Keratinocyte (primary cell): ENCODE results near the gene WARS2. TPM values are rescaled to one million over a fixed set of nuclear protein-coding genes. Genes with fewer than 3 reads are reported as not detected.

ENCODE experiments used
- DNase-seq: peaks from one replicate; pipeline ENCODE4 v3.0.0-alpha.2; 2011; ENCODE audit warnings: low read depth, missing footprints, low spot score
- FAIRE-seq: peaks from 2 replicates; lab custom pipeline; 2011; peaks lifted over from hg19 to GRCh38; lab: Jason Lieb, UNC
- H2AFZ ChIP-seq: 2 replicates; pipeline ENCODE4 v1.6.0; 2012; ENCODE audit warnings: low read length, control low read depth, inconsistent platforms; ENCODE audit not compliant: control insufficient read depth
- H3K27ac ChIP-seq: 2 replicates; pipeline ENCODE4 v1.5.1; 2011; ENCODE audit warnings: low read length; ENCODE audit not compliant: control insufficient read depth, insufficient read depth
- H3K27me3 ChIP-seq: 3 replicates; pipeline ENCODE4 v1.6.0; 2011; ENCODE audit warnings: low read length; ENCODE audit not compliant: control insufficient read depth, insufficient read depth; ENCODE audit errors: extremely low read depth
- H3K36me3 ChIP-seq, 2 experiments: 2 replicates in 1 of 2; 3 replicates in 1 of 2; pipeline ENCODE4 v1.5.1; 2011; ENCODE audit warnings: low read length in 2 of 2, mild to moderate bottlenecking in 1 of 2; ENCODE audit not compliant: control insufficient read depth in 2 of 2, insufficient read depth in 2 of 2; ENCODE audit errors: extremely low read depth in 1 of 2
- H3K4me1 ChIP-seq: 3 replicates; pipeline ENCODE4 v1.5.1; 2011; ENCODE audit warnings: low read length; ENCODE audit not compliant: control insufficient read depth, insufficient read depth; ENCODE audit errors: extremely low read depth
- H3K4me2 ChIP-seq: 3 replicates; pipeline ENCODE4 v1.6.0; 2011; ENCODE audit warnings: low read depth, low read length; ENCODE audit not compliant: control insufficient read depth, insufficient read depth; ENCODE audit errors: extremely low read depth
- H3K4me3 ChIP-seq, 3 experiments: fragments of 200-600 bp in 1 of 3; sonication (generic) in 1 of 3; 2 replicates in 2 of 3; 3 replicates in 1 of 3; pipeline ENCODE4 v1.5.1; 2011 to 2016; ENCODE audit warnings: low read length in 3 of 3, mild to moderate bottlenecking in 3 of 3, control low read depth in 2 of 3, inconsistent platforms in 1 of 3, low read depth in 1 of 3, mixed read lengths in 1 of 3, mixed run types in 1 of 3, moderate library complexity in 1 of 3; ENCODE audit not compliant: control insufficient read depth in 2 of 3, insufficient read depth in 2 of 3; ENCODE audit errors: extremely low read depth in 1 of 3
- H3K79me2 ChIP-seq: 2 replicates; pipeline ENCODE4 v1.6.0; 2012; ENCODE audit warnings: low read length; ENCODE audit not compliant: control insufficient read depth, insufficient read depth
- H3K9ac ChIP-seq: 3 replicates; pipeline ENCODE4 v1.6.0; 2011; ENCODE audit warnings: low read length; ENCODE audit not compliant: control insufficient read depth, insufficient read depth; ENCODE audit errors: extremely low read depth
- H3K9me1 ChIP-seq: 3 replicates; pipeline ENCODE4 v1.6.0; 2011; ENCODE audit warnings: low read length; ENCODE audit not compliant: control insufficient read depth, insufficient read depth; ENCODE audit errors: extremely low read depth
- H3K9me3 ChIP-seq: 2 replicates; pipeline ENCODE4 v1.5.1; 2012; ENCODE audit warnings: low read depth, low read length; ENCODE audit not compliant: control insufficient read depth
- H4K20me1 ChIP-seq: 3 replicates; pipeline ENCODE4 v1.6.0; 2011; ENCODE audit warnings: low read length; ENCODE audit not compliant: control insufficient read depth, insufficient read depth; ENCODE audit errors: extremely low read depth
- EZH2 ChIP-seq: IDR thresholded peaks from one replicate; pipeline ENCODE4 v1.6.1; 2012; ENCODE audit warnings: inconsistent platforms, mild to moderate bottlenecking, low read length, moderate library complexity
- dilution Hi-C: fragments of 300-500 bp; cut with MboI; formaldehyde crosslinking; loops from one replicate; pipeline ENCODE4 v1.7.0; 2020; ENCODE audit warnings: low sequenced_read_pairs; ENCODE audit not compliant: extremely low pct_ligation_motif_present
- polyA plus RNA-seq, 5 experiments: library from polyadenylated mRNA; depleted of rRNA in 3 of 5; stranded (reverse) in 3 of 5; stranded (forward) in 1 of 5; unstranded in 1 of 5; fragments of >200 nt; gene quantifications; 1 replicate in 1 of 5; 2 replicates in 3 of 5; 3 replicates in 1 of 5; pipeline versions ENCODE4 v1.2.1 to v1.2.3, GENCODE V29; 2011 to 2012; ENCODE audit warnings: missing spikeins in 2 of 5, low read depth in 1 of 5, low replicate concordance in 1 of 5
- TF ChIP-seq, protein P1 (sequence below), 3 experiments: IDR thresholded peaks in 1 of 3; conservative IDR thresholded peaks in 1 of 3; optimal IDR thresholded peaks in 1 of 3; 2 replicates in 2 of 3; 3 replicates in 1 of 3; pipeline versions ENCODE3 to v1.5.1; 2011; ENCODE audit warnings: low read length in 3 of 3, mild to moderate bottlenecking in 3 of 3, moderate library complexity in 2 of 3, control low read depth in 1 of 3, inconsistent platforms in 1 of 3; ENCODE audit not compliant: insufficient read depth in 2 of 3; ENCODE audit errors: extremely low read depth in 1 of 3

WARS2 gene
- polyA plus RNA-seq, 1 donor (not counting 4 experiments of a cell fraction or from before 2014, with no cell fraction given): 10.3 TPM

DNA sequence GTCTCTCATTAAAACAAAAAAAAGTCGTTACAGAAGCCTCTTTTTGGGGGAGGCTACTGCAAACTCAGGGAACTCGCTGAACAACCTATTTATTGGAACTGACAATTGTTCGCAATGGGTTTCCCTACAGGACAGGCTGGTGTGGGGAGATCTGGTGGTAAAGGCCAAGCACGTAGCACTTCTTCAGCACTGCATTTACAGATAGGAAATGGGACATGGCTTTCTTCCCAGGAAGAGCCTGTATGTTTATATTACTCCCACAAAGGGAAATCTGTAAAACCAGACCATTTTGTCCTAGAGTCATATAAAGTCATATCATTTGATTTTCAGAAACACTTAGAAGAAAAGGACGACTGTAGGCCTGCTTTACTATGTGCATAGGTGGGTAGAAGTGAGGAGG is 113.5 kb downstream of the WARS2 start:
- Histone ChIP-seq H3K36me3 (no peaks in the 10 kb centered on the region), H3K9me1 (no peaks in the 10 kb centered on the region), H3K79me2 (no peaks in the 10 kb centered on the region), H3K4me2 (no peak overlapping the region), H3K27me3 (no peaks in the 10 kb centered on the region), H3K9me3 (no peaks in the 10 kb centered on the region), H3K27ac (no peak overlapping the region), H3K9ac (no peak overlapping the region), H3K4me3 (no peak overlapping the region), H3K4me1 (peaks cover 2% of the 10 kb centered on the region), H2AFZ (no peak overlapping the region), H4K20me1 (no peaks in the 10 kb centered on the region)
- dilution Hi-C loops: no loop called here
- DNase-seq (no peak), FAIRE-seq (no peak)
- TF ChIP-seq EZH2: no peak
- TF ChIP-seq, protein P1, sequence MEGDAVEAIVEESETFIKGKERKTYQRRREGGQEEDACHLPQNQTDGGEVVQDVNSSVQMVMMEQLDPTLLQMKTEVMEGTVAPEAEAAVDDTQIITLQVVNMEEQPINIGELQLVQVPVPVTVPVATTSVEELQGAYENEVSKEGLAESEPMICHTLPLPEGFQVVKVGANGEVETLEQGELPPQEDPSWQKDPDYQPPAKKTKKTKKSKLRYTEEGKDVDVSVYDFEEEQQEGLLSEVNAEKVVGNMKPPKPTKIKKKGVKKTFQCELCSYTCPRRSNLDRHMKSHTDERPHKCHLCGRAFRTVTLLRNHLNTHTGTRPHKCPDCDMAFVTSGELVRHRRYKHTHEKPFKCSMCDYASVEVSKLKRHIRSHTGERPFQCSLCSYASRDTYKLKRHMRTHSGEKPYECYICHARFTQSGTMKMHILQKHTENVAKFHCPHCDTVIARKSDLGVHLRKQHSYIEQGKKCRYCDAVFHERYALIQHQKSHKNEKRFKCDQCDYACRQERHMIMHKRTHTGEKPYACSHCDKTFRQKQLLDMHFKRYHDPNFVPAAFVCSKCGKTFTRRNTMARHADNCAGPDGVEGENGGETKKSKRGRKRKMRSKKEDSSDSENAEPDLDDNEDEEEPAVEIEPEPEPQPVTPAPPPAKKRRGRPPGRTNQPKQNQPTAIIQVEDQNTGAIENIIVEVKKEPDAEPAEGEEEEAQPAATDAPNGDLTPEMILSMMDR (optimal IDR thresholded peaks at IDR 0.05 in 1 of 3, IDR thresholded peaks at IDR 0.05 in 1 of 3, conservative IDR thresholded peaks at IDR 0.05 in 1 of 3; ENCODE audit: extremely low read depth in 1 of 3, insufficient read depth in 2 of 3, low read length in 3 of 3): no peak

DNA sequence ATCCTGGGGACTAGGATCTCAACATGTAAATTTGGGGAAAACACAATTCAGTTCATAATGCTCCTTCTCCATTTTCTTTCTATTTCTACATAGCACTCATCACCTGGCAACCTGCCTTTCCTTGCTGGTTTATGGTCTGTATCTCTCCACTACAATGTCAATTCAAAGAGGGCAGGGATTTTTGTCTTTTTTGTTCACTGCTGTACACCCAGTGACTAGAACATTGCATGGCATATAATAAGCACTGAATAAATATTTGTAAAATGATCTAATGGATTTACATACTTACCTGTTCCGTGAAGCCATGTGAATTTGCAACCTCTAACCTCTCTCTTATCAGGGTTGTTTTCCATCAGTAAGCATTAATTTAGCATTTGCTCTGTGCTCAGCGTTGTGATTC is 124.9 kb downstream of the WARS2 start:
- H3K79me2 ChIP-seq: no peaks in the 10 kb centered on the region
- H3K9me1 ChIP-seq: no peaks in the 10 kb centered on the region
- no peaks in the 10 kb centered on the region for H3K27me3 ChIP-seq
- H3K9me3 ChIP-seq: no peaks in the 10 kb centered on the region
- H3K27ac ChIP-seq: no peak overlapping the region
- no peak for DNase-seq
- H4K20me1 ChIP-seq: no peaks in the 10 kb centered on the region
- no peaks in the 10 kb centered on the region for H3K36me3 ChIP-seq
- FAIRE-seq: no peak
- peaks cover 5% of the 10 kb centered on the region for H3K4me1 ChIP-seq
- no peak overlapping the region for H3K4me3 ChIP-seq
- dilution Hi-C loops: no loop called here
- no peak overlapping the region for H3K4me2 ChIP-seq
- H3K9ac ChIP-seq: no peak overlapping the region
- H2AFZ ChIP-seq: no peak overlapping the region
- no peak for TF ChIP-seq EZH2
- TF ChIP-seq, protein P1 (optimal IDR thresholded peaks at IDR 0.05 in 1 of 3, IDR thresholded peaks at IDR 0.05 in 1 of 3, conservative IDR thresholded peaks at IDR 0.05 in 1 of 3; ENCODE audit: extremely low read depth in 1 of 3, insufficient read depth in 2 of 3, low read length in 3 of 3): no peak
